HepG2 (cell line): Measurements from ENCODE around the gene ZNF714. TPM values are rescaled to one million over a fixed set of nuclear protein-coding genes. Genes with fewer than 3 reads are reported as not detected.
"Not testable (repeated sequence)": the region's sequence is repeated elsewhere in the genome, so short reads cannot be mapped to it uniquely, and the experiment has no call there.

Source experiments
- ATAC-seq: fragments of 200-7000 bp; cut with Tn5 transposase; 3 replicates; pipeline ENCODE4 v1.9.1; 2020; ENCODE audit warnings: mild to moderate bottlenecking, moderate library complexity
- BruUV-seq: library from RNA; stranded (reverse); fragments of 400-500 nt; replicated peaks from 2 replicates; lab custom pipeline; 2021; lab: Mats Ljungman, UMichigan
- CTCF ChIA-PET: fragments of 300-600 bp; formaldehyde crosslinking; extraction: SDS; loops from one replicate; lab custom pipeline; 2021; ENCODE audit warnings: low total read pairs, inconsistent platforms, low intra/inter-chr PET ratio; lab: Yijun Ruan, JAX
- POLR2A ChIA-PET: fragments of 350-600 bp; sonication (Branson Sonifier 250); formaldehyde crosslinking; loops from one replicate; lab custom pipeline; 2020; ENCODE audit warnings: antibody characterized with exemption, inconsistent platforms; lab: Yijun Ruan, JAX
- DNase-seq: peaks from one replicate; pipeline ENCODE4 v3.0.0-alpha.2; 2015; ENCODE audit warnings: low spot score
- FAIRE-seq: peaks from 3 replicates; lab custom pipeline; 2011; peaks lifted over from hg19 to GRCh38; lab: Jason Lieb, UNC
- H2AFZ ChIP-seq: one replicate; pipeline ENCODE4 v1.6.1; 2011; ENCODE audit warnings: low read length, inconsistent platforms
- H3K27ac ChIP-seq: fragments of 300-600 bp; 3 replicates; pipeline ENCODE4 v1.8.0; 2011; ENCODE audit warnings: mixed run types, mild to moderate bottlenecking, mixed read lengths, low read length, inconsistent platforms; ENCODE audit not compliant: insufficient read depth; ENCODE audit errors: extremely low read length
- H3K27me3 ChIP-seq, 2 experiments: fragments of 200-600 bp in 1 of 2; 2 replicates in 1 of 2; 3 replicates in 1 of 2; pipeline versions ENCODE4 v1.6.0 to v1.8.0; 2011; ENCODE audit warnings: low read length in 2 of 2, mild to moderate bottlenecking in 2 of 2, moderate library complexity in 2 of 2, inconsistent platforms in 1 of 2; ENCODE audit not compliant: insufficient read depth in 2 of 2, control insufficient read depth in 1 of 2
- H3K36me3 ChIP-seq, 2 experiments: fragments of 200-600 bp in 1 of 2; replicated peaks in 1 of 2; 2 replicates in 1 of 2; 3 replicates in 1 of 2; pipeline versions ENCODE4 v1.5.1 to v1.8.0; 2011; ENCODE audit warnings: low read length in 2 of 2, inconsistent platforms in 1 of 2; ENCODE audit not compliant: insufficient read depth in 2 of 2, control insufficient read depth in 1 of 2
- H3K4me1 ChIP-seq: 2 replicates; pipeline ENCODE4 v1.5.1; 2012; ENCODE audit warnings: low read length, inconsistent platforms; ENCODE audit not compliant: insufficient read depth
- H3K4me2 ChIP-seq: 2 replicates; pipeline ENCODE4 v1.6.0; 2011; ENCODE audit warnings: low read depth, low read length, inconsistent platforms
- H3K4me3 ChIP-seq, 3 experiments: fragments of 200-600 bp in 1 of 3; sonication (generic), shearing (Covaris generic) in 1 of 3; replicated peaks in 1 of 3; 2 replicates each; pipeline ENCODE4 v1.5.1; 2011 to 2016; ENCODE audit warnings: low read length in 3 of 3, inconsistent platforms in 2 of 3, low read depth in 2 of 3, mild to moderate bottlenecking in 2 of 3, control low read depth in 1 of 3, mixed read lengths in 1 of 3; ENCODE audit not compliant: insufficient read depth in 1 of 3
- H3K79me2 ChIP-seq: one replicate; pipeline ENCODE4 v1.6.1; 2011; ENCODE audit warnings: low read length, inconsistent platforms; ENCODE audit not compliant: insufficient read depth
- H3K9ac ChIP-seq: 2 replicates; pipeline ENCODE4 v1.6.0; 2011; ENCODE audit warnings: mild to moderate bottlenecking, low read depth, low read length, inconsistent platforms; ENCODE audit not compliant: insufficient read depth
- H3K9me3 ChIP-seq: 2 replicates; pipeline ENCODE4 v1.5.1; 2012; ENCODE audit warnings: mild to moderate bottlenecking, low read length
- H4K20me1 ChIP-seq: 2 replicates; pipeline ENCODE4 v1.6.0; 2011; ENCODE audit warnings: inconsistent platforms, mild to moderate bottlenecking, low read length, moderate library complexity; ENCODE audit not compliant: insufficient read depth
- CENPX ChIP-seq: sonication (generic); formaldehyde crosslinking; IDR thresholded peaks from 2 replicates; pipeline ENCODE4 v1.9.0; 2021; ENCODE audit warnings: mild to moderate bottlenecking, missing genetic modification reagents, moderate library complexity
- KMT2A ChIP-seq: sonication (generic); formaldehyde crosslinking; IDR thresholded peaks from 2 replicates; pipeline ENCODE4 v1.4.0; 2020; ENCODE audit warnings: missing genetic modification reagents
- MIXL1 ChIP-seq: IDR thresholded peaks from 2 replicates; pipeline ENCODE4 v1.6.1; 2016
- NFKBIZ ChIP-seq: IDR thresholded peaks from 2 replicates; pipeline ENCODE4 v1.6.1; 2018; ENCODE audit warnings: missing genetic modification reagents, missing compliant biosample characterization
- PBX2 ChIP-seq: IDR thresholded peaks from 2 replicates; pipeline ENCODE4 v1.6.1; 2016; ENCODE audit warnings: control low read depth
- PHF20 ChIP-seq: sonication (generic); formaldehyde crosslinking; IDR thresholded peaks from 2 replicates; pipeline ENCODE4 v1.5.0; 2020; ENCODE audit warnings: mild to moderate bottlenecking, missing genetic modification reagents
- SAP130 ChIP-seq: IDR thresholded peaks from 2 replicates; pipeline ENCODE4 v1.6.1; 2016; ENCODE audit warnings: low read depth
- ZBTB7A ChIP-seq: sonication (generic); formaldehyde crosslinking; IDR thresholded peaks from 2 replicates; pipeline ENCODE4 v1.8.0; 2022; ENCODE audit warnings: mild to moderate bottlenecking, missing genetic modification reagents
- ZFP82 ChIP-seq: sonication (generic); formaldehyde crosslinking; IDR thresholded peaks from 2 replicates; pipeline ENCODE4 v1.5.1; 2020; ENCODE audit warnings: mild to moderate bottlenecking, missing genetic modification reagents, borderline replicate concordance
- ZMYM4 ChIP-seq: sonication (generic); formaldehyde crosslinking; IDR thresholded peaks from 2 replicates; pipeline ENCODE4 v1.8.1; 2023; ENCODE audit warnings: mild to moderate bottlenecking, missing genetic modification reagents
- ZNF256 ChIP-seq: sonication (generic); formaldehyde crosslinking; conservative IDR thresholded peaks from 2 replicates; pipeline ENCODE4 v1.4.0; 2020; ENCODE audit warnings: missing genetic modification reagents
- ZNF337 ChIP-seq: sonication (generic); formaldehyde crosslinking; IDR thresholded peaks from 2 replicates; pipeline ENCODE4 v1.5.1; 2020; ENCODE audit warnings: missing genetic modification reagents, low read depth, mild to moderate bottlenecking, borderline replicate concordance
- ZNF564 ChIP-seq: sonication (generic); formaldehyde crosslinking; IDR thresholded peaks from 2 replicates; pipeline ENCODE4 v1.8.1; 2023; ENCODE audit warnings: mild to moderate bottlenecking, missing genetic modification reagents
- ZNF644 ChIP-seq: IDR thresholded peaks from 2 replicates; pipeline ENCODE4 v1.6.1; 2016; ENCODE audit warnings: low read depth
- ZSCAN12 ChIP-seq: sonication (generic); formaldehyde crosslinking; IDR thresholded peaks from 2 replicates; pipeline ENCODE4 v1.9.0; 2021; ENCODE audit warnings: mild to moderate bottlenecking, missing genetic modification reagents
- ZSCAN25 ChIP-seq: sonication (generic); formaldehyde crosslinking; IDR thresholded peaks from 2 replicates; pipeline ENCODE4 v1.8.0; 2022; ENCODE audit warnings: mild to moderate bottlenecking, missing genetic modification reagents
- WGBS: methylation state at CpG from one replicate; pipeline ENCODE4 v1.1.6; 2017; ENCODE audit warnings: low lambda C conversion rate; 5-methylcytosine and 5-hydroxymethylcytosine counted together
- in situ Hi-C: cut with HindIII; loops from 2 replicates; pipeline ENCODE4 v1.10.0; 2017; ENCODE audit warnings: low pct_unique_long_range_greater_than_20kb; ENCODE audit not compliant: extremely low pct_ligation_motif_present
- intact Hi-C: fragments of 100-400 bp; cut with micrococcal nuclease; formaldehyde crosslinking; loops from one replicate; pipeline ENCODE4 v1.10.0; 2022; ENCODE audit not compliant: unreplicated experiment
- polyA plus RNA-seq, 8 experiments: library from polyadenylated mRNA; depleted of rRNA in 3 of 8; stranded (reverse) in 7 of 8; unstranded in 1 of 8; fragments of >200 nt; fragmentation: Illumina TruSeq in 4 of 8; extraction: Trizol in 4 of 8; gene quantifications; 2 replicates each; pipeline versions ENCODE4 v1.2.1 to v1.2.3, GENCODE V29; 2011 to 2016; ENCODE audit warnings: low read depth in 4 of 8, missing spikeins in 1 of 8, mixed read lengths in 1 of 8; ENCODE audit not compliant: insufficient read depth in 1 of 8
- total RNA-seq, 5 experiments: library from RNA; depleted of rRNA; stranded (reverse); fragments of >200 nt; fragmentation: Illumina TruSeq; extraction: Trizol; gene quantifications; 2 replicates each; pipeline ENCODE4 v1.2.3, GENCODE V29; 2016; ENCODE audit warnings: low read depth in 1 of 5
- TF ChIP-seq, protein P1 (sequence below): sonication (generic); formaldehyde crosslinking; IDR thresholded peaks from 2 replicates; pipeline ENCODE4 v1.4.0; 2020; ENCODE audit warnings: missing genetic modification reagents

The ZNF714 gene
- total and polyA plus RNA-seq, 2 of the 13 experiments (the other 11 are each of a cell fraction or from before 2014, with no cell fraction given), result 6.7 to 27.8 TPM

DNA sequence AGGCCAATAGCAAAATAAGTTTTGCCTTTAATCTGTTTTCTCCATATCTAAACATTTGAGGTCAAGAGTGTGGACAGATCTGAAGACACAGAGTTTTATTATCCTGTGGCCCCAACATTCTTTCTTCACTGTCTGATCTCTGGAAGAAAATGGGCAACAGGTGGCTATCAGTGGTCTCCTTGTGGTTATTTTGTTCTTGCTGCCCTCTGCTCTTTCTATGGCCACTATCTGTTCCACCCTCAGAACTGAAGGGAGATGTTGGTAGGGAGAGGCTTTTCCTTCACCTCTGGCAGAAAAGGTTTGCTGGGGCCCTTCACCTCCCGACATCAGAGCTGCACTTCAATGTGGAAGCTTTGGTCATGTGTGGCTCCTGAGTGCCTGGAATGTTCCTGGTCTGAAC, 59.0 kb downstream of the ZNF714 start:
- ATAC-seq, H3K9ac ChIP-seq, H3K9me3 ChIP-seq, H3K27me3 ChIP-seq, intact Hi-C loops, H3K4me2 ChIP-seq, DNase-seq, H3K36me3 ChIP-seq, BruUV-seq, in situ Hi-C loops, H3K27ac ChIP-seq, H3K4me3 ChIP-seq, H4K20me1 ChIP-seq, CTCF ChIA-PET: not testable (repeated sequence)
- peak; percentile 15 for FAIRE-seq
- peaks cover 35% of the 10 kb centered on the region for H3K4me1 ChIP-seq
- WGBS, result 88% methylated on average over 1 of the region's 1 CpG
- peak overlapping the region; percentile 54 for H2AFZ ChIP-seq
- POLR2A ChIA-PET, result interaction anchor here (1.0 to 1.8 kb wide), 5 partner anchors 10 to 626 kb away, joined by 3 to 10 read pairs (median 5); partner anchors contain the start of genes ZNF100, ZNF430 and ZNF714
- peaks cover 12% of the 10 kb centered on the region for H3K79me2 ChIP-seq

- CTCF ChIA-PET, result no interaction called here
- in situ Hi-C loops, result no loop called here
- TF ChIP-seq MIXL1 (no peak), ZFP82 (no peak), ZNF256 (CRISPR knock-in tag) (no peak), ZMYM4 (CRISPR knock-in tag) (peak; percentile 88), NFKBIZ (CRISPR knock-in tag) (no peak), KMT2A (CRISPR knock-in tag) (peak; percentile 94), ZSCAN12 (CRISPR knock-in tag) (no peak), ZNF337 (peak; percentile 78; the same call in 1 of the 2 replicates), CENPX (no peak), PBX2 (CRISPR knock-in tag) (peak; percentile 89), SAP130 (peak; percentile 96), ZNF644 (CRISPR knock-in tag) (no peak), ZNF564 (CRISPR knock-in tag) (no peak), ZBTB7A (peak; percentile 21; the same call in 1 of the 2 replicates), ZSCAN25 (CRISPR knock-in tag) (no peak), PHF20 (CRISPR knock-in tag) (peak; percentile 85)
- TF ChIP-seq, protein P1, sequence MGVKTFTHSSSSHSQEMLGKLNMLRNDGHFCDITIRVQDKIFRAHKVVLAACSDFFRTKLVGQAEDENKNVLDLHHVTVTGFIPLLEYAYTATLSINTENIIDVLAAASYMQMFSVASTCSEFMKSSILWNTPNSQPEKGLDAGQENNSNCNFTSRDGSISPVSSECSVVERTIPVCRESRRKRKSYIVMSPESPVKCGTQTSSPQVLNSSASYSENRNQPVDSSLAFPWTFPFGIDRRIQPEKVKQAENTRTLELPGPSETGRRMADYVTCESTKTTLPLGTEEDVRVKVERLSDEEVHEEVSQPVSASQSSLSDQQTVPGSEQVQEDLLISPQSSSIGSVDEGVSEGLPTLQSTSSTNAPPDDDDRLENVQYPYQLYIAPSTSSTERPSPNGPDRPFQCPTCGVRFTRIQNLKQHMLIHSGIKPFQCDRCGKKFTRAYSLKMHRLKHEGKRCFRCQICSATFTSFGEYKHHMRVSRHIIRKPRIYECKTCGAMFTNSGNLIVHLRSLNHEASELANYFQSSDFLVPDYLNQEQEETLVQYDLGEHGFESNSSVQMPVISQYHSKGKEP (CRISPR knock-in tag), result no peak
Measured at GRCh38 chr19:21141787-21142464, 59.9 kb downstream of the ZNF714 start, which contains the start of gene ZNF431. TSS of gene ZNF431 (plus strand) at chr19:21142040. CDS start at chr19:21142184, 144 bp downstream.

More at GRCh38 chr19:21141787-21142464, 59.9 kb downstream of the ZNF714 start, which contains the start of gene ZNF431:
- ATAC-seq (peak; percentile 98), DNase-seq (peak; percentile 95), FAIRE-seq (peak; percentile 95)
- Histone ChIP-seq H3K36me3 (peaks cover 1 to 8% of the 10 kb centered on the region in 2 experiments; a peak in 3 of 5 replicates), H3K4me2 (peak within 1 kb of the TSS; percentile 75), H3K27me3 (no peaks in the 10 kb centered on the region), H4K20me1 (no peaks in the 10 kb centered on the region), H3K27ac (peak within 1 kb of the TSS; percentile 80), H2AFZ (peak within 1 kb of the TSS; percentile 54), H3K79me2 (peaks cover 12% of the 10 kb centered on the region), H3K9me3 (no peaks in the 10 kb centered on the region), H3K4me3 (peak within 1 kb of the TSS; percentile 82 to 97 (median 95)), H3K4me1 (peaks cover 35% of the 10 kb centered on the region), H3K9ac (peak within 1 kb of the TSS; percentile 87)
- intact Hi-C loops, result loop anchor here (1.0 kb wide), 1 partner anchor 122 kb away; the partner anchor contains the start of gene ZNF430
- TSS peak; percentile 66 for BruUV-seq
- POLR2A ChIA-PET, result interaction anchor here (0.9 to 1.8 kb wide), 7 partner anchors 10 to 625 kb away, joined by 3 to 10 read pairs (median 4); partner anchors contain the start of genes ZNF100, ZNF430, ZNF708 and ZNF714
- whole genome bisulfite sequencing, result 0% methylated on average over 6 of the region's 30 CpGs
